Fibroblast of lung (primary cell): ENCODE results near the gene EPS8L2.

ENCODE experiments used
- CTCF ChIP-seq, 2 donors: IDR thresholded peaks in 1 of 2; conservative IDR thresholded peaks in 1 of 2; 1 replicate in 1 of 2; 2 replicates in 1 of 2; pipeline ENCODE4 v1.5.1; 2011 to 2012; ENCODE audit warnings: low read length in 2 of 2, control low read depth in 1 of 2, inconsistent platforms in 1 of 2, low read depth in 1 of 2, mild to moderate bottlenecking in 1 of 2
- EZH2 ChIP-seq: IDR thresholded peaks from 2 replicates; pipeline ENCODE4 v1.5.1; 2012; ENCODE audit warnings: low read length, control low read depth, mild to moderate bottlenecking; ENCODE audit errors: missing control alignments

DNA sequence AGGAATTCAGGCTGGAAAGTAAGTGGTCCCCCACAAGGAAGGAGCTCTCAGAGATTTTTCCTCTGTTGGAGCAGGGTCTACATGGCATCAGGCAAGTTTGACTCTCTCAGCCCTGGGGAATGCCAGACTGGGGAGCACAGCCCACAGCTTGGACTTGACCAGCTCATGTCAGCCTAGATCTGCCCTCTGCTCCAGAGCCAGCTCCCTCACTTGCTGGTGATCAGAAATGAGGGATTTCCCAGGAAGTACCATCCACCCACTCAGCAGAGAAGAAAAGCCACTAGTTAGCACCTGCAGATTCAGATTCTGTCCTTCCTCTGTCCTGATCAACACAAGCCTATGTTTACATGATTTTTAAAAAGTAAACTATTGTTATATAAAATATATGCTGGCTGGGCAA, 54.2 kb downstream of the EPS8L2 start:
- TF ChIP-seq CTCF (conservative IDR thresholded peaks at IDR 0.05 in 1 of 2, IDR thresholded peaks at IDR 0.05 in 1 of 2; ENCODE audit: low read depth in 1 of 2, low read length in 2 of 2) (no peak), EZH2 (no peak)
